Measurements from ENCODE around the gene CBX6.
A peak's percentile ranks its signal among the peaks of the same experiment; 100 is the strongest.

The CBX6 gene

DNA sequence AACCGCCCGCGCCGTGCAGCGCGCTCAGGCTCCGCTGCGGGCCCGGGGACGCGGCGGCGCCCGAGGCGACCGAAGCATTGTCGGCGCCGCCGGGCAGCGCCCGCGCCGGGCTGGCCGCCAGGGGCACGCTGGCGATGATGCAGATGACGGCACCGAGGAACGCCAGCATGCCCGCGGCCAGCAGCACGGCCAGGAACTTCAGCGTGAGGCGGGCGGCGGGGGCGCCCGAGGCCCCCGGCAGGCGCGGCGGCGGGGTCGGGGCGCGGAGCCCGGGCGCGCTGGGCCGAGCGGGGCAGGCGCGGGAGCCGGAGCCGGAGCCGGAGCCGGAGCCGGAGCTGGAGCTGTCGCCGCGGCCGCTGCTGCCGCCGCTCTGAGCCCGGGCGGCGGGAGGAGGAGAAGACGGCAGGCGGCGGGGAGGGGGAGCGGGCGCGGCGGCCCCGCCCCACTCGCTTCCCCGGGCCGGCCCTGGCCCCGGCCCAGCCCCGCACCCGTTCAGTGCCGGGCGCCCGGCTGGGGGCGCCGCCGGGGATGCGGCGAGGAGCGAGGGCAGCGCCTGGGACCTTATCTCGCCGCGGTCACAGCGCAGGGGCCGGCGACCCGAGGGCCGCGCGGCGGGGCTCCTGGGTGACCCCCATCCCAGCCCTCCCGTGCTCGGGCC lies 28.2 kb downstream of the CBX6 start, which contains the start of gene NPTXR:
NPTXR (minus strand) TSS at position 372 of the 658 bp plus-strand sequence.
- TF ChIP-seq, protein P1, sequence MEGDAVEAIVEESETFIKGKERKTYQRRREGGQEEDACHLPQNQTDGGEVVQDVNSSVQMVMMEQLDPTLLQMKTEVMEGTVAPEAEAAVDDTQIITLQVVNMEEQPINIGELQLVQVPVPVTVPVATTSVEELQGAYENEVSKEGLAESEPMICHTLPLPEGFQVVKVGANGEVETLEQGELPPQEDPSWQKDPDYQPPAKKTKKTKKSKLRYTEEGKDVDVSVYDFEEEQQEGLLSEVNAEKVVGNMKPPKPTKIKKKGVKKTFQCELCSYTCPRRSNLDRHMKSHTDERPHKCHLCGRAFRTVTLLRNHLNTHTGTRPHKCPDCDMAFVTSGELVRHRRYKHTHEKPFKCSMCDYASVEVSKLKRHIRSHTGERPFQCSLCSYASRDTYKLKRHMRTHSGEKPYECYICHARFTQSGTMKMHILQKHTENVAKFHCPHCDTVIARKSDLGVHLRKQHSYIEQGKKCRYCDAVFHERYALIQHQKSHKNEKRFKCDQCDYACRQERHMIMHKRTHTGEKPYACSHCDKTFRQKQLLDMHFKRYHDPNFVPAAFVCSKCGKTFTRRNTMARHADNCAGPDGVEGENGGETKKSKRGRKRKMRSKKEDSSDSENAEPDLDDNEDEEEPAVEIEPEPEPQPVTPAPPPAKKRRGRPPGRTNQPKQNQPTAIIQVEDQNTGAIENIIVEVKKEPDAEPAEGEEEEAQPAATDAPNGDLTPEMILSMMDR (IDR thresholded peaks at IDR 0.05) = no peak
- H3K27ac ChIP-seq = peak within 1 kb of the TSS; percentile 72 to 96
- no peak for DNase-seq (ENCODE audit: low spot score)

DNA sequence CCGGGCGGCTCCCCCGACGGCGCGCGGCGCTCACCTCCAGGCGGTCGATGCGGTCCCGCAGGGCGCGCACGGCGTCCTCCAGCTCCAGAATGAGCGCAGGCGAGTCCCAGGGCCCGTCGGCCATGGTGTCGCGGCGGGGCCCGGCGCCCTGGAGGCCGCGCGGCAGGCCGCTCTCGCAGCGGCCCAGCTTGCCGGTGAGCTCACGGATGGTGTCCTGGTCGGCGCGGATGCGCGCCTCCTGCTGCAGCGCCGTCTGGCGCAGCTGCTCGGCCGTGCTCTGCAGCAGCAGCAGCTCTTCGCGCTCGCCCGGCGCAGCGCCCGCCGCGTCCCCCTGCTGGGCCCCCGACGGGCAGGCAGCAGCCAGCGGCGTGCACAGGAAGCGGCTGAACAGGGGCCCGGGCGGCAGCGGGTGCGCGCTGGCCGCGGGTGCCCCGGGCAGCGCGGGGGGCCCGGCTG lies 28.8 kb downstream of the CBX6 start:
- Histone ChIP-seq H3K4me3 (peak overlapping the region; percentile 89), H3K27ac (peak overlapping the region; percentile 72 to 96)
- DNase-seq (ENCODE audit: low spot score) = no peak
- TF ChIP-seq, protein P1 (IDR thresholded peaks at IDR 0.05) = no peak

More for the DNA sequence above, 28.2 kb downstream of the CBX6 start, which contains the start of gene NPTXR:
- H3K4me3 ChIP-seq = peak within 1 kb of the TSS; percentile 89

DNA sequence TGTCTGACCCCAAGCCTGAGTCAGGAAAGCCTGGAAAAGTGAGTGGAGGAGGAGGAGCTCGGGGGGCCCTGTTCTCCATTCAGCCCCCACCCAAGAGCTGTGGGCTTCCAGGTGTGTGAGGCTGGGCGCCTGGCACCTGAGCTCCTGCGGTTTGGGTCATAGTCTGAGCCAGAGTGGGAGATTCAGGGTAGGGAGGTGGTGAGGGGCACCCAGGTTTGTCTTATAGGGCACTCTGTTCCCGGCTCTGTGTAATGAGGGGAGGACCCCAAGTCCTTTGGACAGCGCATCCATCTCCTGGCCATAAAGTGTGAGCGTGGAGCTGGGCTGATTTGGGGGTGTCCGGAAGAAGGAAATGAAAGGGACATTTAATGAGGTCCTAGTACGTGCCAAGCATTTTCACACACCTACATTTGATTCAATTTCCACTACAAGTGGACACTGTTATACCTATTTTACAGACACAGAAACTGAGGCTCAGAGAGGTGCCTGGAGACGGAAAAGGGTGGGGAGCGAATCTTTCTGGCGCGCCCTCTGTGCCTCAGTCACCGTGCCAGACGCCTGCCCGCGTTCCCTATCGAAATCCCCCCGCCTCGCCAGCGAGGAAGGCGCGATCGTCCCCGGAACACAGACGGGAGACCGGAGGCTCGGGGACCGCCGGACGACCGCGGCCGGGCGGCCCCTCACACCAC lies 29.4 kb downstream of the CBX6 start:
- DNase-seq (ENCODE audit: low spot score) = no peak
- H3K4me3 ChIP-seq = peak overlapping the region; percentile 89
- peak overlapping the region; percentile 72 to 96 for H3K27ac ChIP-seq
- TF ChIP-seq, protein P1 (IDR thresholded peaks at IDR 0.05) = no peak

DNA sequence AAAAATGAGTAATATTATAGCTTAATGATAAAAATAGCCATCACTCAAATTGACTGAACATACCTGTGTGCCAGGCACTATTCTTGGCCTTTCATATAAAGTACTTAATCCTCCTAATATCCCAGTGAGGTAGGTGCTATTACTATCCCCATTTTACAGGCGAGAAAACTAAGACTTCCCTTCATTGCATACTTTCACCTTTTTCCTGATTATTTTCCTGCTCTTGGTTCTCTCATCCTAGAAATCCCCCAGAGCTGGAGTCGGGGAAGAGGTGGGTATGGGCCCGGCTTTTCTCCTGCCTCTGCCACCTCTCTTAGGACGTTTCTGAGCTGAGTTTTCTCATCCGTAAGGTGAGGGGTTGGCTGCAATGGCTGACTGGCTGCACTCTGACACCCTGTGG lies 30.4 kb downstream of the CBX6 start:
- no peak for DNase-seq (ENCODE audit: low spot score)
- TF ChIP-seq, protein P1 (IDR thresholded peaks at IDR 0.05) = no peak
- H3K4me3 ChIP-seq = no peak overlapping the region
- H3K27ac ChIP-seq = no peak overlapping the region

DNA sequence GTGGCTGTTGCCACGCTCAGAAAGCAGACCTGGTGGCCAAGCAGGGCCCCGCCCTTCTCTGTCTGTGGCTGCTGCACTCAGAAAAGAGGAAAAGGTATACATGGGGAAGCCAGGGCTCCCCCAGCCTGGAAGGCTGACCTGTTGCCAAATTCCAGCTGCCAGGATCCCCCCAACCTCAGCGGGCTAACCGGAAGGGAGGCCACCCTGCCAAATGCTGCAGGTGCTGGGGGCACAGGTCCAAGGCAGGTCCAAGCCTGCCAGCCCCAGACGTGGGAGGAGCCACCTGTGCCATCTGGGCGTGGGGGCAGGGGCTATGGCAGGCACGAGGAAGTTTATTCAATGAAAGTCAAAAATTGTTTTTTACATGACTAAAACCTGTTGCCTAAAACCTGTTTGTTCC lies 30.8 kb downstream of the CBX6 start:
- H3K27ac ChIP-seq = no peak overlapping the region
- TF ChIP-seq, protein P1 (IDR thresholded peaks at IDR 0.05) = no peak
- no peak overlapping the region for H3K4me3 ChIP-seq
- no peak for DNase-seq (ENCODE audit: low spot score)

DNA sequence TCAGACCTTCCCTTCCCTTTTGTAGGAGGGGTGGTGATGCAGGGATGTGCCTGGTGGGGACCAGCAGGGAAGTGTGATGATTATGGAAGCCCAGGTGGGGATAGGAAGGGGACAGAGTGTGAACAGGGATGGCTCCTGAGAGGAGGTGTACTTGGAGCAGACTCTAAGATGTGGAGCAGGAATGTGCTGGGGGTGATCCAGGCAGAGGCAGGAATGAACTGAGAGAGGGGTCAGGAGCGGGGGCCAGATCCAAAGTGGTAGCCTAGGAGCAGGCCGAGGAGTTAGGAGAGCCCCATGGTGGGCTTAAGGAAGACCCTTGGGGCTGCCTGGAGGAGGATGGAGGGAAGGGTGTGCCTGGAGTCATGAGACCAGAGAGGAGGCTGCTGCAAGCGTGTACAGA lies 31.9 kb downstream of the CBX6 start:
- no peak overlapping the region for H3K4me3 ChIP-seq
- TF ChIP-seq, protein P1 (IDR thresholded peaks at IDR 0.05) = no peak
- no peak overlapping the region for H3K27ac ChIP-seq
- no peak for DNase-seq (ENCODE audit: low spot score)

- no peak for DNase-seq (ENCODE audit: low spot score)
- TF ChIP-seq, protein P1 (IDR thresholded peaks at IDR 0.05) = no peak
- H3K4me3 ChIP-seq = no peak overlapping the region
- no peak overlapping the region for H3K27ac ChIP-seq
These were observed 32.3 kb downstream of the CBX6 start for GRCh38 chr22:38839686-38840085.

All from coronary artery (tissue), 2 donors.